Testis (tissue), 2 donors: ENCODE measurements around the gene TIMM23B.
"Not testable (repeated sequence)": the region's sequence is repeated elsewhere in the genome, so short reads cannot be mapped to it uniquely, and the experiment has no call there.

Source experiments
- CTCF ChIP-seq, 3 experiments: fragments of 450-650 bp in 2 of 3; fragments of 200-600 bp in 1 of 3; sonication (generic) in 1 of 3; IDR thresholded peaks; one replicate each; pipeline ENCODE4 v1.5.1; 2016 to 2019; ENCODE audit warnings: antibody characterized with exemption in 3 of 3, mild to moderate bottlenecking in 2 of 3, moderate library complexity in 1 of 3
- POLR2A ChIP-seq: fragments of 450-650 bp; IDR thresholded peaks from one replicate; pipeline ENCODE4 v1.6.1; 2017; ENCODE audit warnings: antibody characterized with exemption, mild to moderate bottlenecking, moderate library complexity

GRCh38 chr10:49923572-49923971 lies 18.3 kb upstream of the TIMM23B start:
- TF ChIP-seq POLR2A; CTCF (IDR thresholded peaks at IDR 0.05): not testable (repeated sequence)
